ENCODE measurements around the gene KRT84. TPM values are rescaled to one million over a fixed set of nuclear protein-coding genes. Genes with fewer than 3 reads are reported as not detected.

The KRT84 gene
- polyA plus RNA-seq: not detected

DNA sequence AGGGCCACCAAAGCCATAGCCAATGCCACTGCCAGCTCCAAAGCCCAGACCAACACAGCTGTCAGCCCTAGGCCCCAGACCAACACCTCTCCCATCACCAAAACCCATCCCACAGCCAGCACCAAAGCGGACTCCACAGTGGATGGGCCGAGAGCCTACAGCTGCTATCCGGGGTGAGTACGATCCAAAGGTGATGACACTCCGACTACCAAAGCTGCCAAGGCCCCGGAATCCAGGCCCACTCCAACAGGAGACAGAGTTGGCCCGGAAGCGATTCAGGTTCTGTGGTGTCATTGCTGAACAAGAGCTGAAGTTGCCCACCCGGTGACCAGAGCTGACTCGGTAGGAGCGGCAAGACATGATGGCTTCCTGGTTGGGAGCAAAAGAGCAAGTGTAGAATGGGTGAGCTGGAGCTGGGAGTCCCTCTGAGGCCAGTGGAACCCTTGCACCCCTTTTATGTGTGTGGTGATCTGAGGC, at the start of gene KRT84:
TSS of gene KRT84 (minus strand) at position 427 of the 477 bp plus-strand sequence. CDS start at position 360, 67 bp downstream.
- Mint-ChIP-seq H3K27me3 (peaks cover 5% of the 10 kb centered on the region), H3K27ac (peak within 1 kb of the TSS in 1 of 3 donors; percentile 6), H3K4me3 (no peak within 1 kb of the TSS), H3K36me3 (peaks cover 3% of the 10 kb centered on the region), H3K9me3 (no peaks in the 10 kb centered on the region), H3K4me1 (peaks cover 0 to 6% (median 0%) of the 10 kb centered on the region in 3 donors)

GRCh38 chr12:52434760-52435530, 49.5 kb upstream of the KRT84 start:
- no peak overlapping the region for H3K27ac Mint-ChIP-seq
- H3K4me1 Mint-ChIP-seq: no peaks in the 10 kb centered on the region
- no peak overlapping the region for H3K4me3 Mint-ChIP-seq
- H3K36me3 Mint-ChIP-seq: no peaks in the 10 kb centered on the region
- H3K27me3 Mint-ChIP-seq: peaks cover 12% of the 10 kb centered on the region
- H3K9me3 Mint-ChIP-seq: no peaks in the 10 kb centered on the region

- H3K36me3 Mint-ChIP-seq: no peaks in the 10 kb centered on the region
- H3K4me1 Mint-ChIP-seq: no peaks in the 10 kb centered on the region
- no peaks in the 10 kb centered on the region for H3K9me3 Mint-ChIP-seq
- H3K27me3 Mint-ChIP-seq: peaks cover 14% of the 10 kb centered on the region
- H3K27ac Mint-ChIP-seq: no peak within 1 kb of the TSS
- H3K4me3 Mint-ChIP-seq: no peak within 1 kb of the TSS
Measured at GRCh38 chr12:52434081-52434733, 48.8 kb upstream of the KRT84 start, which contains the start of gene KRT75. TSS of gene KRT75 (minus strand) at chr12:52434371. CDS start at chr12:52434304, 67 bp downstream.

DNA sequence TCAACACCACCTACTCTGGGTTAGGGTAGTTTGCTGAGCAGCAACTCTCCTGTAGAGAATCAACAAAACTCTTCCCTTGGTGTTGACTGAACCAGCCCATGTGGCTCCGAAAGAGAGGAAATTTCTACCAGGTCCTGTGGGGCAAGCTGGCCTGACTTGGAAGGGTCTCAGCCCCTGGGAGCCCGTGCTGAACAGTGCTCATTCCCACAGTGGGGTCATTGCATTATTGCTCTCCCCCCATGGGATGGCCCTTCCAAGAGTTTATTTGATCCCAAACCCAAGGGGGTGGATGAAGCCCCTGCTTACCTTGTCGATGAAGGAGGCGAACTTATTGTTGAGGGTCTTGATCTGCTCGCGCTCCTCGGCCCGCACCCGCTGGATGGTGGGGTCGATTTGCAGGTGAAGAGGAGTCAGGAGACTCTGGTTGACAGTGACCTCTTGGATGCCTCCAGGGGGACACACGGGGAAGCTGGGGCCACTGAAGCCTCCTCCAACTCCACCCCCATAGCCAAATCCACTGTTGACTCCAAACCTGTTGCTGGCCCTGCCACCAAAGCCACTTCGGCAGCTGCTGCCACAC, 48.1 kb upstream of the KRT84 start:
- no peaks in the 10 kb centered on the region for H3K36me3 Mint-ChIP-seq
- H3K27ac Mint-ChIP-seq: no peak overlapping the region
- H3K27me3 Mint-ChIP-seq: peaks cover 18% of the 10 kb centered on the region
- no peak overlapping the region for H3K4me3 Mint-ChIP-seq
- H3K4me1 Mint-ChIP-seq: no peaks in the 10 kb centered on the region
- H3K9me3 Mint-ChIP-seq: no peaks in the 10 kb centered on the region

DNA sequence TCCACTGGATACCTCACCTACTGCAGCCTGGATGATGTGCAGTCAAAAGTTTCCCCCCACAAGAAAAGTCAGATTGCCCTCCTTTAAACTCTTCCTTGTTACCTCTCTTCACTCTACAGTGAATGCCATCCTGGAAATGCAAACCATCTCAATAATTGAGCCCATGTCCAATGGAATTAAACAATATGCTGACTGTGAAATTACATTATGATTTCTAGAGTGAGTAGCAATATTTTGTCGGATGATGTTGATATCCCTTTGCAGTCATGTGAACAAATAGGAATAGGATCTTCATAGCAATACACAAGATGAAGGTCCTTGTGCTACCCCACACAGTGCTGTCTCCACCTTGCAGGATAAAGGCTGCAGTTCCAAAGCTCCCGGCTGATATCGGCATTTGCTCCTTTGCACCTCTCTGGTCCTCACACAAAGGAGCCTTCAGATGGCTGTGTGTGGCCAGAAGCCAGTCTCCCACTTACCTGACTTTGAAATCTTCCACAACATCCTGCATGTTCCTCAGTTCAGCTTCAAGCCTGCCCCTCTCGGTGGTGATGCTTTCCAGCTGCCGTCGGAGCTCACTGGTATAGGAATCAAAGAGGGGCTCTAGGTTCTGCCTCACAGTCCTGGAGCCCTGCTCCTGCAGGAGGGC, 47.2 kb upstream of the KRT84 start:
- Mint-ChIP-seq H3K4me3 (no peak overlapping the region), H3K27ac (no peak overlapping the region), H3K9me3 (no peaks in the 10 kb centered on the region), H3K36me3 (no peaks in the 10 kb centered on the region), H3K4me1 (no peaks in the 10 kb centered on the region), H3K27me3 (peaks cover 18% of the 10 kb centered on the region)

GRCh38 chr12:52428121-52428520, 42.7 kb upstream of the KRT84 start:
- Mint-ChIP-seq H3K9me3 (no peaks in the 10 kb centered on the region), H3K36me3 (peaks cover 1% of the 10 kb centered on the region), H3K27ac (no peak overlapping the region), H3K4me1 (no peaks in the 10 kb centered on the region), H3K4me3 (no peak overlapping the region), H3K27me3 (peaks cover 24% of the 10 kb centered on the region)

- Mint-ChIP-seq H3K27me3 (peaks cover 24% of the 10 kb centered on the region), H3K4me3 (no peak overlapping the region), H3K9me3 (no peaks in the 10 kb centered on the region), H3K27ac (no peak overlapping the region), H3K36me3 (peaks cover 1% of the 10 kb centered on the region), H3K4me1 (no peaks in the 10 kb centered on the region)
Measured at GRCh38 chr12:52427083-52427482, 41.6 kb upstream of the KRT84 start.

DNA sequence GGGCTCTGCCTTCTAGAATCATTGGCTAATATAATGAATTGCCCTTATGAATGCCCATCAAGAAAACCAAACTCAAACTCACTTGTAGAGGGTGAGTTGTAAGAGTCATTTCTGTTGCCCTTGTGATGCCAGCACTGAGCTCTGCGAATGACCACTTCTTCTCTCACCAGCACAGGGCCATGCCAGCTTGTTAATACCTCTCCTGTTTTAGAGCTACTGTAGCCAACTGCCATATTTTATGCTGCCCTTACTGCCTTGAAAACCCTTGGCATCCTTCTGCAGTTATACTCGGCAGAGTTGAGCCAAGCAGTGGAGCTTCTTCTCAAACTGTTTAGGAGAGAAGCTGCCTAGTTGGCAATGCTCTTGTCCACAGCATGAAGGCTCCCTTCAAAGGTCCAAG, 40.6 kb upstream of the KRT84 start:
- Mint-ChIP-seq H3K27ac (no peak overlapping the region), H3K4me3 (no peak overlapping the region), H3K27me3 (peaks cover 24% of the 10 kb centered on the region)

DNA sequence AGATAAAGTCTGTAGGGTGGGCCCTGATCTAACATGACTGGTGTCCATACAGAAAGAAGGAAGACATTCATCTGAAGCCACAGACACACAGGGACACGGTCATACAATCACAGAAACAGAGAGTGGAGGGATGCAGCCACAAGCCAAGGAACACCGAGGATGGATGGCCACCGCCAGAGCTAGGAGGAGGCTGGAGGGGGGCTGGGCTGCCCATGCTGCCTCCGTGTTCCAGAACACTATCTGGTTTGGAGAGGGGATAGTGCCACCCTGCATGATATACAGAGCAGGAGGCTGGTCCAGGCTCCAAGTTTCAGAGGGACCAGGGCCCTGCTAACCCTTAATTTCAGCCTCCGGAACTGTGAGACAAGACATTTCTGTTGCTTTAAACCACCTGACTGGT, 40.0 kb upstream of the KRT84 start:
- Mint-ChIP-seq H3K36me3 (peaks cover 1% of the 10 kb centered on the region), H3K4me1 (no peaks in the 10 kb centered on the region), H3K27me3 (peaks cover 24% of the 10 kb centered on the region), H3K9me3 (no peaks in the 10 kb centered on the region), H3K4me3 (no peak overlapping the region), H3K27ac (no peak overlapping the region)

More for the DNA sequence above, 40.6 kb upstream of the KRT84 start:
- no peaks in the 10 kb centered on the region for H3K9me3 Mint-ChIP-seq
- no peaks in the 10 kb centered on the region for H3K4me1 Mint-ChIP-seq
- H3K36me3 Mint-ChIP-seq: peaks cover 1% of the 10 kb centered on the region

DNA sequence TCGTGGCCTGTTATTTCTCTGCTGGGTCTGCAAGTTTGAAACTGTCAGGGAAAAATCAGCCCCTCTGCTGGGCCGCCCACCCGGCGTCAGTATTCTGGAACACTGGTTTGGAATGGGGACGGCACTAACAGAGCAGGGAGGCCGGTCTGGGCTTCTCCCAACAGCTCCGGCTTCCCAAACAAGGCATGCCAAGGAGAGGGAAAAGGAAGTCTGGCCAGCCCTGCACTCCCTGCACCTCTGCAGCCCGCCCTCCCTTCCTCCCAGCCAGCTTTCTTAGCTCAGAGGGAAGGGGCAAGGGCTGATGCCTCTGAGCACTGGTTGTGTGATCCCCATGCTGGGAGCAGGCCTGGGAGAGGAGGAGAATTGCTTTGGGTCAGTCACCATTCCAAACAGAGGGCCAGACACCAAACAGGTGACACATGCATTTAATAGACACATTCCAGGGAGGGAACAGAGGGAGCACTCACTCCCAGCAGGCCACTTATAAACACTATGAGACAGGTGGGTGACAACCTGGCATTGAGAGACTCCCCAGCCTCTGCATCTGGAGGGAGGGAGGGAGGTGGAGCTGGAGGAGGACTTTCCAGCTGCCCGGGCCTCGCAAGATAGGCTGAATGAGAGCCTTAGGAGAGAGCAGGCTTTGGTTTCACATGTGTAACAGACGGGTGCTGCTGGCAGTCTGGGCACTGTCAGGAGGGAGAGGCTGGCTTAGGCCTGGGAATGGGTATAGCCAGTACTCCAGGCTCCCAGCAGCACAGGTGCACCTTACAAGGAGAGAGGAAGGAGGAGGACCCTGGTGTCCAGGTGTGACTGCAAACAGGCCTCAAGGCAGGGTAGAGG, 38.4 kb upstream of the KRT84 start:
- Mint-ChIP-seq H3K4me1 (no peaks in the 10 kb centered on the region), H3K27ac (peak overlapping the region in 1 of 3 donors; percentile 33), H3K4me3 (no peak overlapping the region), H3K36me3 (peaks cover 1% of the 10 kb centered on the region), H3K9me3 (no peaks in the 10 kb centered on the region), H3K27me3 (peaks cover 21% of the 10 kb centered on the region)

GRCh38 chr12:52423035-52423434, 37.6 kb upstream of the KRT84 start:
- peaks cover 1% of the 10 kb centered on the region for H3K36me3 Mint-ChIP-seq
- H3K9me3 Mint-ChIP-seq: no peaks in the 10 kb centered on the region
- H3K27ac Mint-ChIP-seq: no peak overlapping the region
- H3K4me3 Mint-ChIP-seq: no peak overlapping the region
- no peaks in the 10 kb centered on the region for H3K4me1 Mint-ChIP-seq
- peaks cover 19% of the 10 kb centered on the region for H3K27me3 Mint-ChIP-seq

DNA sequence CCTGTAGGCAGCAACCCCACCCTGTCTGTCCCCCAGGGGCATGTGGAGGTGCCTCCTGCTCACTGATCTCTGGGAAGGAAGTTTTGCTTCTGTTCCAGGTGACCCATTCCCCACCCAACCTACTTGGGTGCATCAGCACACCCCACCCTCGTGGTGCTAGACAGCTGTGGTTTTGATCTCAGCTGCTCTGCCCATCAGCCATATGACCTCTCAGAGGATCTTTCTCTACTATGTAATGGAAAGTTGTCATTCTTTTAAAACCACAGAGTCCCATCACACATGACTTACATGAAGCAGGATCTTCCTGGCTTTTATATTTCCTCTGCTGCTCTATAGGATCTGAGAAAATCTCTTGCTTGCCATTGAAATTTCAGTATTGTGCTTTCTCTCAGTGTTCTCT, 34.2 kb upstream of the KRT84 start:
- peaks cover 17% of the 10 kb centered on the region for H3K27me3 Mint-ChIP-seq
- no peaks in the 10 kb centered on the region for H3K9me3 Mint-ChIP-seq
- peaks cover 1% of the 10 kb centered on the region for H3K36me3 Mint-ChIP-seq
- H3K4me1 Mint-ChIP-seq: no peaks in the 10 kb centered on the region
- no peak overlapping the region for H3K27ac Mint-ChIP-seq
- no peak overlapping the region for H3K4me3 Mint-ChIP-seq

DNA sequence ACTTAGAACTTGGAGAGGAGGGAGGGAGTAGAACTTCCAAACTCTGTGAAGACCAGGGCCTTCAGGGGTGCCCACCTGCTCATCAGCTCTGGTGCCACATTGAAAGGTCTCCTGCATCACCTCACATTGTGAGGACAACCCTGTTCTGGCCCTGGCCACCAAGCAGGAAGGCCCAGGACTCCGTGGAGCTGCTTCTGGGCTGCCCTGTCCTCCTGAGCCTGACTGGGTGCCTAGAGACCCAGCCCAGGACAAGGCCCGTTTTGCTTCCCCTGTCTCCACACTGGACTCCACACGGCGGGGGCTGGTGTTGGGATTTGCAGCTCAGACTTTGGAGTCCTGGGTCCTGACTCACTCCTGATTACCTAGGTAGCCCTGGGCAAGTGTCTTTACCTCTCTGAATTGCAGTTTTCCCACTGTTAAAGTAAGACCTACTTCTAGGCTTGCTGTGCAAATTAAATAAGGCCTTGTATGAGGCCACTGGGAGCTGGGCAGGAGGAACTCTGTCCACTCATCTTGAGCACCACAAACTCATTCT, 33.2 kb upstream of the KRT84 start:
- Mint-ChIP-seq H3K9me3 (no peaks in the 10 kb centered on the region), H3K27me3 (peaks cover 13% of the 10 kb centered on the region), H3K4me1 (no peaks in the 10 kb centered on the region), H3K4me3 (no peak overlapping the region), H3K36me3 (no peaks in the 10 kb centered on the region), H3K27ac (no peak overlapping the region)

GRCh38 chr12:52417740-52418139, 32.3 kb upstream of the KRT84 start:
- Mint-ChIP-seq H3K9me3 (no peaks in the 10 kb centered on the region), H3K27me3 (peaks cover 11% of the 10 kb centered on the region), H3K27ac (no peak overlapping the region), H3K36me3 (no peaks in the 10 kb centered on the region), H3K4me1 (no peaks in the 10 kb centered on the region), H3K4me3 (no peak overlapping the region)
